Measurements from ENCODE around the gene COX5A.
A peak's percentile ranks its signal among the peaks of the same experiment; 100 is the strongest.
"Not testable (repeated sequence)": the region's sequence is repeated elsewhere in the genome, so short reads cannot be mapped to it uniquely, and the experiment has no call there.

COX5A gene

DNA sequence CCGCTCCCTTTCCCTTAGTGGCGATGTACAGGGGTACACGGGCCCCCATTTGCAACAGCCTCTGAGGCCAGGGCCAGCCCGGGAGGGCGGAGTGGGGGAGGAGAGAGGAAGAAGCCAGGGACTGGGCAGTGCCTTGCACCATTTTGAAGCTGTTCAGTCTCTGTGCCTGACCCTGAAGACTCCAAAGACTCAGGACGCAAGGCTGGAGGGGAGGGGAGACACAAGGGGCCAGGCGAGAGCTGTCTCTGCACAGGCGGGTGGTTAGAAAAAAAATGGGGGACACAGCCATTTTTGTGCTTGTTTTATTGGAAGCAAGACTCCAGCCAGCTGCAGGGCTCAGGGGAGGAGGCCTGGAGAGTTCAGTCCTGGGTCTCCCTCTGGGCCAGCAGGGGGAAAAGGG is 17.1 kb upstream of the COX5A start:
- no peak for DNase-seq

GRCh38 chr15:74954515-74954914 is 16.6 kb upstream of the COX5A start:
- DNase-seq, result peak in 1 of 3 experiments; percentile 12

- DNase-seq, result no peak
These were observed 13.1 kb upstream of the COX5A start for GRCh38 chr15:74951006-74951405.

DNA sequence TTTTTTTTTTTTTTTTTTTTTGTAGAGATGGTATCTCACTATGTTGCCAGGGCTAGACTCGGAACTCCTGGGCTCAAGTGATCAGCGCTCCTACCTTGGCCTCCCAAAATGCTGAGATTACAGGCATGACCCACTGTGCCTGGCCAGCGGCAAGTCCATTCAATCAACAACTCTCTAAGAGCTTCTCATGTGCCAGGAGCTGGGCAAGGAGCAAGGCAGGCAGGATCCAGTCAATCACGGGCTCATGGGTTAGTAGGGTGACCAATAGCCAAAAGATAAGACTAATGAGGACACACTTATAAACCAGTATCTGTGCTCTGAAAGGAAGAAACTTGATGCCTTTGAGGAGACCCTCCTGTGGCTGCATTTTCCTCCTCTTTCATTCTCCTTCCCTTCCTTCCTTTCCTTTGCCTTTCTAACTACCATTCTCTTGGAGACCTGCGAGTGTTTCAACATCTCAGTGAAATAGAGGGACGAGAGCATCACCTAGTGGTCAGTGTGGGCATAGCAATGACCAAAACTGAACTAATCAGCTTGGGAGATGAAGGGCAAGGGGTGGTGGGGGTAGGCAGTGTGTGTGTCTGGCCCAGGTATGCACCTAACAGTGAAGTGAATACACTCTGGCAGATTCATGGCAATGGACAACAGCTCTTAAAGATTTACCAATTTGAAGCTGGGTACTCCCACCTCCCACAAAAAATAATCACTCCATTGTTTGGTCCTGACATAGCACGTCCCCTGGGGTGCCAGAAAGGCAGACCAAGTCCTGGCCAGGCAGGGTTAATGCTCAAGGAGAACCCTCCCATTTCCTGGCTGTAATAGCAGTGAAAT is 12.4 kb upstream of the COX5A start:
- peak; percentile 80 to 93 (median 85) for DNase-seq

- peak in 1 of 3 experiments; percentile 12 for DNase-seq
These were observed 642 bp downstream of the COX5A start for GRCh38 chr15:74937272-74937589.

GRCh38 chr15:74935193-74935592 is 2.7 kb downstream of the COX5A start:
- DNase-seq, result not testable (repeated sequence)

GRCh38 chr15:74933573-74933972 is 4.3 kb downstream of the COX5A start:
- no peak for DNase-seq

DNA sequence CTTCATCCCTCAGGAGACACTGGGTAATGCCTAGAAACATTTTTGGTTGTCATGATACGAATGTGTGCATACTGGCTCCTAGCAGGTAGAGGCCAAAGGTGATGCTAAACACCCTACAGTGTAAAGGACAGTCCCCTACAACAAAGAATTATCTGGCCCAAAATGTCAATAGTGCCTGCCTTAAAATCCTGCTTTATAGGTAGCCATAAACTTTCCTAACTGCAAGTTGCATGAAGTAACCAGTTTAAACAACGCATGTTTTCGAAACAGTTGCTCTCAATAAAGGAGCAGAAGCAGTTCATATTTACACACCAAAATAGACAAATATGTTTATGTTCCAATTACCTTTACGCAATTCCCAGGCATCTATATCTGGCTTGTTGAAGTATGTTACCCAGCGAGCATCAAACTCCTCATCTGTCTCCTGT is 9.1 kb downstream of the COX5A start:
- no peak for DNase-seq

DNA sequence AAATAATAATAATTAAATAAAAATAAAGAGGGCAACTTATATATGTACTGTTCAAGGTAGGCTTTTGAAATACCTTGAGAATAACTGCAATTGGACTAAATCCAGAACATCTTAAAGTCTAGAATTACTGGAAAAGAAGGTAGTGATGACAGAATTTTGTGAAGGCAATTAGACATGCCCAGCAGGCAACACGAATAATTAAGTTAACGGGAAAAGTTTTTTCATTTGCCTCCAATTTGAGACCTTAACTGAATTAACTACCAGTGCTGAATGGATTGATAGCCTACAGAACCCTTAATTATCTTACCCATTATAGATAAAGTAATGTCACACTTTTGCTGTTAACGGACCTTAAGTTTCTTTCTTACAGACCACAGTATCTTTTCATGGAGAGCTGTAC is 13.3 kb downstream of the COX5A start:
- no peak for DNase-seq

DNA sequence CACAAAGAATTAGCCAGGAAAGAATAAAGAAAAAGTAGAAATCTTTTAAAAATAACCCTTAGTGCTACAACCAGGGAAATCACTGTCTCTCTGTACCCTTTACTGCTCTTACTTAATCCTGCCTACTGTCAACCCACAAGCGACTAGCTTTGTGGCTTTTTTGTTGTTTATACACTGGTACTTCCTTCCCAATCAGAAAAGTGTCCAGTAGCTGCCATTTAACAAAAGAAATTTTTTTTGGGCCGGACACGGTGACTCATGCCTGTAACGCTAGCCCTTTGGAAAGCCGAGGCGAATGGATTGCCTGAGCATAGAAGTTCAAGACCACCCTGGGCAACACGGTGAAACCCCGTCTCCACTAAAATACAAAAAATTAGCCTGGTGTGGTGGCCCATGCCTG is 17.4 kb downstream of the COX5A start:
- DNase-seq, result no peak

DNA sequence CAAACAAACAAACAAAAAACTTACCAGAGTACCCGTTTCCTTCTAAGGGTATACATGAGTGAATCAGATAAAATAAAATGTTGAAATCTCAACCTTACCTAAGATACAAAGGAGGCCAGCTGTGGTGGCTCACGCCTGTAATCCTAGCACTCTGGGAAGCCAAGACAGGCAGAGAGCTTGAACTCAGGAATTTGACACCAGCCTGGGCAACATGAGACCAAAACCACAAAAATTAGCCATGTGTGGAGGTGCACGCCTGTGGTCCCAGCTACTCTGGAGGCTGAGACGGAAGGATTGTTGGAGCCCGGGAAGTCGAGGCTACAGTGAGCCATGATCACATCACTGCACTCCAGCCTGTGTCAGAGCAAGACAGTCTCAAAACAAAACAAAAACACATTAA is 20.2 kb downstream of the COX5A start:
- no peak for DNase-seq

DNA sequence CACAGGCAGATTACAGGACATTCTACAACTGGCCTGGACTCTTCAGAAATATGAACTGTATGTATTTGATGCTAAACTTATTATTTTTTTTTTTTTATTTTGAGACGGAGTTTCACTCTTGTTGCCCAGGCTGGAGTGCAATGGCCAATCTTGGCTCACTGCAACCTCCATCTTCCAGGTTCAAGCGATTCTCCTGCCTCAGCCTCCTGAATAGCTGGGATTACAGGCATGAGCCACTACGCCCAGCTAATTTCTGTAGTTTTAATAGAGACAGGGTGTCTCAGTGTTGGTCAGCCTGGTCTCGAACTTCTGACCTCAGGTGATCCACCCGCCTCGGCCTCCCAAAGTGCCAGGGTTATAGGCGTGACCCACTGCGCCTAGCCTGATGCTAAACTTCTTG is 24.1 kb downstream of the COX5A start:
- not testable (repeated sequence) for DNase-seq

DNA sequence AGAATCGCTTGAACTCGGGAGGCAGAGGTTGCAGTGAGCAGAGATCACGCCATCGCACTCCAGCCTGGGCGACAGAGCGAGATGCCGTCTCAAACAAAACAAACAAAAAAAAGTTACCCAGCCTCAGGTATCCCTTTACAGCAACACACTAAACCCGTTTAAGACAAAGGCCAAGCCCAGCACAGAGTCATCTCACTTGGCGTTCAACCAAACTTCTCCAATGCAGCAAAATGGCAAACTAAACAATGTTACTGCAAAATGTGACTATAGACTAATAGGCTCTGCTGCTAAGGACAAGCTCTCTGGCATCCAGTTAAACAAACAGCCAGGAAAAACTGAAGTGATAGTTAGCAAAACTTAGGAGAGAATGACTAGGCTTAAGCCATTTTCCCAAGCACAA is 24.8 kb downstream of the COX5A start:
- DNase-seq, result no peak

DNA sequence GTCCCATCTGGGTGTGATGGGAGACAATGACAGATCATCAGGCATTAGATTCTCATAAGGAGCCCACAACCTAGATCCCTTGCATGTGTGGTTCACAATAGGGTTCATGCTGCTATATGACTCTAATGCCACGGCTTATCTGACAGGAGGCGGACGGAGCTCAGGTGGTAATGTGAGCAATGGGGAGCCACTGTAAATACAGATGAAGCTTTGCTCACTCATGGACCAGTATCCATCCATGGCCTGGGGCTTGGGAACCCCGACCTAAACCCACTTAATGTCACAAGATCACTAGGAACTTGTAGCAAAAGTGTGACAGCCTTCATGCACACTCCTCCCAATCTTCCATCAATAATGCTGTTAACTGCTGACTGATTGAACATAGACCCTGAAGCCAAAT is 29.2 kb downstream of the COX5A start:
- no peak for DNase-seq

GRCh38 chr15:74907163-74907870 is 30.6 kb downstream of the COX5A start:
- DNase-seq, result peak in 1 of 3 experiments; percentile 44

DNA sequence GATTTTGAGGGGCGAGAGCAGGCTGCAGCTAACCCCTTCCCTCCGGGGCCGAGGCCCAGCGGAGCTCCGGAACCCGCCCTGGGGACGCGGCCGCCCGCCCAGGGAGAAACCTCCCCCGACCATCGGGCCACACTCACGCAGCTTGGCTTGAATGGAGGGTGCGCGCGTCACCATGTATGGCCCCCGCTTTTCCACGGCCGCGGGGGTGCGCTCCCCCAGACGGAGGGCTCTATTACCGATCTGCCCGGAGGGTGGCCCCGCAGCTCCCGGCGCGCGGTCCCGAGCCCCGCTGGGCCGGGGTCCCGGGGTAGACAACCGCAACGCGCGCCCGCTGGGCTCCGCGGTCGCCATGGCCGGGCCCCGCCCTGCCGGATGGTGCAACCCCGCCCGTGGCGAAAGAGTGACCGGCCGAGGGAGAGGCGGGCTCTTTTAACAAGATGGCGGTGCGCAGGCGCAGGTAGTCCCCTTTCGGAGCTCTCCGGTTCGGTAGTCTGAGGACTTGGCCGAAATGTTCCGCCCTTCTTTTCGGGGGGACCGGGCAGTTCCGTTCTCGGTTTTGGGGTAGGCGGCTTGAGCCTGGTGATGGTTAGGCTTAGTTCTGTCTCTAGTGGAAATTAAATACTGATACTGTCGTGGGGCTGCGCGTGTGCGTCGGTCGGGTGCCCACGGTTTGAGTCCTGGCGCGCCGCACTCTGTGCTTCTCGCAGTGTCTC is 31.3 kb downstream of the COX5A start, which contains the start of gene FAM219B:
TSS of gene FAM219B (minus strand) at position 402 of the 713 bp plus-strand sequence. CDS start at position 351, 51 bp downstream.
- peak; percentile 89 to 94 (median 93) for DNase-seq

- peak; percentile 52 to 84 (median 82) for DNase-seq
These were observed 31.8 kb downstream of the COX5A start for GRCh38 chr15:74906067-74906449.

DNA sequence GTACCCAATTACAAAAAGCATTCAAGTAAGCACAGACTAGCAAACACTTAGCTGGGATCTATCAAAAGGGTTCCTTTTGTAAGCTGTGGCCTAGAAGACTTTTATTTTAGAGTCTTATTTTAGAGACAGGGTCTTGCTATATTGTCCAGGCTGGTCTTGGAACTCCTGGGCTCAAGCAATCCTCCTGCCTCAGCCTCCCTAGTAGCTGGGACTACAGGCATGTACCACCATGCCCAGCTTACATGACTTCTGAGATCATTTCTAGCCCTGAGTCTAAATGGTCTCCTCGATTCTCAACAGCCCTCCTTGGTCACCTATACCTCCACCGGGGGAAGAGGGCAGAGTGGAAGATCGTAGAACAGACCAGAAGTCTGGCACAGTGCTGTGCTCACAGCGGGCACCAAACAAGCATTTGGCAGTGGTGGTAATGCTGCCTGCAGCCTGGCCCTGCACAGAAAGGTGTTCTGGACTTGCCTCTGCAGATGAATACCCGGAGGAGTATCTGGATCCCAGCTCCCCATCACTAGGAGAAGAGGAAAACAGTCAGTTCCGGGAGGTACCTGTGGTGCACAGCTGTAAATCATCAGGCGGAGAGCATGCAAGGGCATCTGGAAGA is 33.6 kb downstream of the COX5A start:
- no peak for DNase-seq

DNA sequence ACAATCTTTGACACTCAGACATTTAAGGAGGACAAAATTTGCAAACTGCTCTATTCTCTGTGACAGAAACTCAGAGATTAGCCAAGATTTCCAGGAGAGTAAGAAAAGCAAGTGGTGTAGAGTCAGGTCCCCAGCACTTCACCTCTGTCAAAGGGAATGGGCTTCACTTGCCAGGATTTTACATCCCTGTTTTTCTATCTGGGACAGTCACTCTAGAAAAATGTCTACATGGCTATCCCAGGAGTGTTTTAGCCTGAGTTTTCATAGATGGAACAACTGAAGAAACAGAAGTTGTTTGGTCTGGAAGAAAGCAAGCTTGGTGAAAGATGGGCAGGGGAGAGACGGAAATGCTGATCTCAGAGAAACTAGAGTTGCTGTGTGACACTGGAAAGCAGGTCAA is 34.2 kb downstream of the COX5A start:
- DNase-seq, result no peak

GRCh38 chr15:74902295-74903075 is 35.4 kb downstream of the COX5A start:
- no peak for DNase-seq

DNA sequence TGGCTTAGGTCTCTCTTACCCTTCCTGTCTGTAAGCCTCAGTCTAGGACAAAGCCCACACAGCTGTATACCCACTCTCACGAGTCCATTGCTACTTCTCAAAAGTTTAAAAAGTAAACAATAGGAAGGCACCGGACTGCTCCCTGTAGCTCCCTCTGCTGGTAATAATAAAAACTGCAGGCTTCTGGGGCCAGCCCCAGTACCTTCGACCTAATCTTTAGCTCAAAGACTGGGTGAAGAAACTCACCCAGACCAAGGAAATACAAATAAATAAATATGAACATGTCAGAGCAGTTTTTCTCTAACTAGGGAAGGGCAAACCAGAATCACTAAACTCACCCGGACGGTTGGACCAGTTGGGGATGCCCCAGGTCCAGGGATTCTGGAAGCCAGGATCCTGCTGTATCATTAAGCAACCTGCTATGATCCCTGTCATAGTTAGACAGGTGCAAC is 36.2 kb downstream of the COX5A start:
- DNase-seq, result peak; percentile 31 to 63 (median 41)

GRCh38 chr15:74897300-74897701 is 40.6 kb downstream of the COX5A start:
- DNase-seq, result no peak
